Activated naive CD8-positive, alpha-beta T cell treated with anti-CD3 and anti-CD28 coated beads, Interleukin-2, amount 50 U/mL, for 24 hours (primary cell): ENCODE measurements around the gene PLLP.
"Not testable (repeated sequence)": the region's sequence is repeated elsewhere in the genome, so short reads cannot be mapped to it uniquely, and the experiment has no call there.

ENCODE experiments used
- ATAC-seq: fragments of 150-1000 bp; cut with Tn5 transposase; one replicate; pipeline ENCODE4 v1.10.0; 2021
- DNase-seq: peaks from one replicate; pipeline ENCODE4 v3.0.0; 2021
- H3K27ac Mint-ChIP-seq: one replicate; pipeline ENCODE4 v1.8.0; 2021; ENCODE audit warnings: mild to moderate bottlenecking, mixed read lengths
- H3K27me3 Mint-ChIP-seq: one replicate; pipeline ENCODE4 v1.8.0; 2021; ENCODE audit warnings: mixed read lengths
- H3K36me3 Mint-ChIP-seq: one replicate; pipeline ENCODE4 v1.8.0; 2021; ENCODE audit warnings: low read depth, mixed read lengths
- H3K4me1 Mint-ChIP-seq: one replicate; pipeline ENCODE4 v1.8.0; 2021; ENCODE audit warnings: mixed read lengths
- H3K4me3 Mint-ChIP-seq: one replicate; pipeline ENCODE4 v1.8.0; 2021; ENCODE audit warnings: mild to moderate bottlenecking, moderate library complexity, mixed read lengths
- H3K9me3 Mint-ChIP-seq: one replicate; pipeline ENCODE4 v1.8.0; 2021; ENCODE audit warnings: mixed read lengths

The PLLP gene

GRCh38 chr16:57285379-57285778 is 907 bp upstream of the PLLP start:
- ATAC-seq, result no peak
- DNase-seq, result no peak
- H3K4me1 Mint-ChIP-seq, result peaks cover 14% of the 10 kb centered on the region
- H3K36me3 Mint-ChIP-seq, result no peaks in the 10 kb centered on the region
- H3K4me3 Mint-ChIP-seq, result peak overlapping the region; percentile 65
- H3K27me3 Mint-ChIP-seq, result peaks cover 23% of the 10 kb centered on the region
- H3K27ac Mint-ChIP-seq, result no peak overlapping the region
- no peaks in the 10 kb centered on the region for H3K9me3 Mint-ChIP-seq

GRCh38 chr16:57284952-57285363 is 486 bp upstream of the PLLP start:
- H3K27me3 Mint-ChIP-seq, result peaks cover 23% of the 10 kb centered on the region

GRCh38 chr16:57283959-57284208 is 588 bp downstream of the PLLP start:
- DNase-seq (no peak), ATAC-seq (no peak)
- H3K4me1 Mint-ChIP-seq, result peaks cover 4% of the 10 kb centered on the region
- no peaks in the 10 kb centered on the region for H3K9me3 Mint-ChIP-seq
- no peaks in the 10 kb centered on the region for H3K36me3 Mint-ChIP-seq
- H3K27ac Mint-ChIP-seq, result no peak overlapping the region
- H3K27me3 Mint-ChIP-seq, result peaks cover 23% of the 10 kb centered on the region
- peak overlapping the region; percentile 49 for H3K4me3 Mint-ChIP-seq

More at GRCh38 chr16:57284952-57285363, 486 bp upstream of the PLLP start:
- Mint-ChIP-seq H3K4me1 (peaks cover 9% of the 10 kb centered on the region), H3K27ac (no peak overlapping the region), H3K36me3 (no peaks in the 10 kb centered on the region), H3K4me3 (peak overlapping the region; percentile 65), H3K9me3 (no peaks in the 10 kb centered on the region)
- ATAC-seq (peak; percentile 63), DNase-seq (no peak)

GRCh38 chr16:57283214-57283958 is 1.1 kb downstream of the PLLP start:
- H3K27me3 Mint-ChIP-seq, result peaks cover 23% of the 10 kb centered on the region

GRCh38 chr16:57282510-57283213 is 1.8 kb downstream of the PLLP start:
- no peak overlapping the region for H3K4me3 Mint-ChIP-seq
- H3K9me3 Mint-ChIP-seq, result no peaks in the 10 kb centered on the region
- peaks cover 14% of the 10 kb centered on the region for H3K4me1 Mint-ChIP-seq
- H3K36me3 Mint-ChIP-seq, result no peaks in the 10 kb centered on the region
- DNase-seq (no peak), ATAC-seq (no peak)
- H3K27me3 Mint-ChIP-seq, result peaks cover 23% of the 10 kb centered on the region
- no peak overlapping the region for H3K27ac Mint-ChIP-seq

More at GRCh38 chr16:57283214-57283958, 1.1 kb downstream of the PLLP start:
- DNase-seq (no peak), ATAC-seq (no peak)
- peak overlapping the region; percentile 49 for H3K4me3 Mint-ChIP-seq
- H3K9me3 Mint-ChIP-seq, result no peaks in the 10 kb centered on the region
- H3K36me3 Mint-ChIP-seq, result no peaks in the 10 kb centered on the region
- peaks cover 8% of the 10 kb centered on the region for H3K4me1 Mint-ChIP-seq
- no peak overlapping the region for H3K27ac Mint-ChIP-seq

- Mint-ChIP-seq H3K36me3 (no peaks in the 10 kb centered on the region), H3K27me3 (peaks cover 23% of the 10 kb centered on the region), H3K27ac (no peak overlapping the region), H3K4me1 (peaks cover 22% of the 10 kb centered on the region), H3K9me3 (no peaks in the 10 kb centered on the region), H3K4me3 (no peak overlapping the region)
- ATAC-seq (no peak), DNase-seq (no peak)
Measured at GRCh38 chr16:57281791-57282190, 2.7 kb downstream of the PLLP start.

- DNase-seq, result no peak
- peaks cover 19% of the 10 kb centered on the region for H3K27me3 Mint-ChIP-seq
- no peak for ATAC-seq
- H3K27ac Mint-ChIP-seq, result no peak overlapping the region
- H3K4me1 Mint-ChIP-seq, result peaks cover 26% of the 10 kb centered on the region
- H3K36me3 Mint-ChIP-seq, result no peaks in the 10 kb centered on the region
- no peaks in the 10 kb centered on the region for H3K9me3 Mint-ChIP-seq
- no peak overlapping the region for H3K4me3 Mint-ChIP-seq
Measured at GRCh38 chr16:57279780-57280638, 4.5 kb downstream of the PLLP start.

- Mint-ChIP-seq H3K36me3 (no peaks in the 10 kb centered on the region), H3K9me3 (no peaks in the 10 kb centered on the region), H3K27ac (no peak overlapping the region), H3K27me3 (peaks cover 14% of the 10 kb centered on the region), H3K4me1 (peaks cover 22% of the 10 kb centered on the region), H3K4me3 (no peak overlapping the region)
- ATAC-seq, result no peak
- DNase-seq, result no peak
Measured at GRCh38 chr16:57278494-57278893, 6.0 kb downstream of the PLLP start.

- no peak overlapping the region for H3K4me3 Mint-ChIP-seq
- no peaks in the 10 kb centered on the region for H3K9me3 Mint-ChIP-seq
- H3K27me3 Mint-ChIP-seq, result peaks cover 5% of the 10 kb centered on the region
- peak; percentile 81 for ATAC-seq
- no peaks in the 10 kb centered on the region for H3K36me3 Mint-ChIP-seq
- peak overlapping the region; percentile 71 for H3K27ac Mint-ChIP-seq
- H3K4me1 Mint-ChIP-seq, result peaks cover 22% of the 10 kb centered on the region
- peak; percentile 62 for DNase-seq
Measured at GRCh38 chr16:57277586-57277985, 6.9 kb downstream of the PLLP start.

GRCh38 chr16:57276596-57276995 is 7.9 kb downstream of the PLLP start:
- Mint-ChIP-seq H3K36me3 (no peaks in the 10 kb centered on the region), H3K27me3 (no peaks in the 10 kb centered on the region), H3K4me3 (no peak overlapping the region), H3K9me3 (no peaks in the 10 kb centered on the region), H3K4me1 (peaks cover 22% of the 10 kb centered on the region), H3K27ac (no peak overlapping the region)
- no peak for ATAC-seq
- DNase-seq, result no peak

- H3K9me3 Mint-ChIP-seq, H3K27me3 Mint-ChIP-seq, H3K36me3 Mint-ChIP-seq, H3K4me3 Mint-ChIP-seq, DNase-seq, ATAC-seq, H3K27ac Mint-ChIP-seq: not testable (repeated sequence)
- peaks cover 22% of the 10 kb centered on the region for H3K4me1 Mint-ChIP-seq
Measured at GRCh38 chr16:57275946-57276345, 8.5 kb downstream of the PLLP start.

- H3K4me1 Mint-ChIP-seq, result peaks cover 25% of the 10 kb centered on the region
Measured at GRCh38 chr16:57273826-57274225, 10.6 kb downstream of the PLLP start.

GRCh38 chr16:57273359-57273758 is 11.1 kb downstream of the PLLP start:
- Mint-ChIP-seq H3K4me3 (no peak overlapping the region), H3K4me1 (peaks cover 26% of the 10 kb centered on the region), H3K27ac (no peak overlapping the region), H3K36me3 (no peaks in the 10 kb centered on the region), H3K9me3 (no peaks in the 10 kb centered on the region), H3K27me3 (no peaks in the 10 kb centered on the region)
- DNase-seq (no peak), ATAC-seq (no peak)

More at GRCh38 chr16:57273826-57274225, 10.6 kb downstream of the PLLP start:
- no peak overlapping the region for H3K4me3 Mint-ChIP-seq
- H3K27me3 Mint-ChIP-seq, result no peaks in the 10 kb centered on the region
- H3K9me3 Mint-ChIP-seq, result no peaks in the 10 kb centered on the region
- no peak overlapping the region for H3K27ac Mint-ChIP-seq
- ATAC-seq (no peak), DNase-seq (no peak)
- no peaks in the 10 kb centered on the region for H3K36me3 Mint-ChIP-seq

GRCh38 chr16:57271867-57272495 is 12.5 kb downstream of the PLLP start:
- Mint-ChIP-seq H3K4me3 (no peak overlapping the region), H3K9me3 (no peaks in the 10 kb centered on the region), H3K27me3 (no peaks in the 10 kb centered on the region), H3K36me3 (no peaks in the 10 kb centered on the region), H3K4me1 (peaks cover 26% of the 10 kb centered on the region), H3K27ac (no peak overlapping the region)
- no peak for DNase-seq
- no peak for ATAC-seq
